HG03575 (cell line): ENCODE results near the gene GBP3.
A peak's percentile ranks its signal among the peaks of the same experiment; 100 is the strongest.
"Not testable (repeated sequence)": the region's sequence is repeated elsewhere in the genome, so short reads cannot be mapped to it uniquely, and the experiment has no call there.

Source experiments
- ATAC-seq: cut with Tn5 transposase; IDR thresholded peaks from one replicate; pipeline ENCODE4 v1.9.1; 2021; ENCODE audit not compliant: unreplicated experiment, insufficient number of reproducible peaks, low FRiP score; ENCODE audit errors: extremely low read depth

Gene GBP3

DNA sequence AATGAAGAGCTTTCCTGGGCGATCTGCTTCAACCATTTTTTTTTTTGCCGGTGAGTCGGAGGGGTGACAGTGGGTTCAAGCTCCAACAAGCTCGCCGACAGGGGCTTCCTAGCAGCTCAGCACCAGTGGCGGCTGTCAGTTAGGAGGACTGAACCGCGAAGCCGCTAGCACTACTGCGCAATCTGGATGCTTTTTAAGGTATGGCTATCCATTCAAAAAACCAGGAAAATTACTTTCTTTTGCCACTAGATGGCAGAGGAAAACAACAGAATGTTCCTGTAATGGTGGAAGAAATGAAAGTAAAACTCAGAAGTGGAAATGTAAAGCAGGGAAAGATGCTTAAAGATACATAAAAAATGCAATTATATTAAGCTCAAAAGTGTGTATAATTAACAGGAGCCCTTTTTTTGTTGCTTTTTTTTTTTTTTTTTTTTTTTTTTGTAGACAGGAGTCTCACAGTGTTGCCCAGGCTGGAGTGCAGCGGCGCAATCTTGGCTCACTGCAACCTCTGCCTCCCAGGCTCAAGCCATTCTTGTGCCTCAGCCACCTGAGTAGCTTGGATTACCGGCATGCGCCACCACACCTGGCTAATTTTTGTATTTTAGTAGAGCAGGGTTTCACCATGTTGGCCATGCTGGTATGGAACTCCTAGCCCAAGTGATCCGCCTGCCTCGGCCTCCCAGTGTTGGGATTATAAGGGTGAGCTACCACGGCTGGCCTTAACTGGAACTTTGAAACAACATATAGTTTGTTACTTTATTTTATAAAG is 38.7 kb downstream of the GBP3 start:
- ATAC-seq: peak; percentile 50

DNA sequence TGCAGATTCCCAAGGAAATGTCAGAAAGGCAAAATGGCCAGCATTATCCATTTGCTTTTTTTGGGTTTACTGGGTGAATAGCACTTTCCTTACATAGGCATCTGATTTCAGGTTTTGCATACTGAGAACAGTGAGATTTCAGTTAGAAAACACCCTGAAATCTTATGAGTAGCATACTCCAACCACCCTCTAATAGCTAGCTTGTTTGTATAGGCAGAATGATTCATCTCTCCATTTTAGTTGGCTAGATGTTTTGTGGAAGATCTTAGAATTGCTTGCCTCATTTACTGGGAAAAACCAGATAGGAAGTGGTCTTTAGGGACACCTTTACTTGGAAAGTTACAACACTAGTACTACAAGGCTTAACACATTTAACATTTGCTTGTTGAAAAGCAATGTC is 40.6 kb downstream of the GBP3 start:
- ATAC-seq: no peak

DNA sequence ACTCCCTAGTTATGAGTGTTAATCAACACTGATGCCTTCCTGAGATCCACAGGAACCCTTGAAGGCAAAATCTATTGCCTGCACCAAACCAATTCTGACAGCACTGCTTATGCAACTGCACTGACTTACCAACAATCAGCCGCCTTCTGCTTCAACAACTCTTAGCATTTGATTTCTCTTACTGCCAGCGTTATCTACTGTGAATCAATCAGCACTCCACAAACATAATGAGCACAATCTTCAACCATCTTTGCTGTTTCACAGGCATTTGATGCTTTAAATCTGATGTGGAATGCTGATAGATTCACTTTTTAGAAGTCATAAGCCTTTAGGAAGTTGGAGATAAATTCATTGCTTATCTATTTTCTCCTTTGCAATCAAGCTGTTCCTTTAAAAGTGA is 41.2 kb downstream of the GBP3 start:
- not testable (repeated sequence) for ATAC-seq

DNA sequence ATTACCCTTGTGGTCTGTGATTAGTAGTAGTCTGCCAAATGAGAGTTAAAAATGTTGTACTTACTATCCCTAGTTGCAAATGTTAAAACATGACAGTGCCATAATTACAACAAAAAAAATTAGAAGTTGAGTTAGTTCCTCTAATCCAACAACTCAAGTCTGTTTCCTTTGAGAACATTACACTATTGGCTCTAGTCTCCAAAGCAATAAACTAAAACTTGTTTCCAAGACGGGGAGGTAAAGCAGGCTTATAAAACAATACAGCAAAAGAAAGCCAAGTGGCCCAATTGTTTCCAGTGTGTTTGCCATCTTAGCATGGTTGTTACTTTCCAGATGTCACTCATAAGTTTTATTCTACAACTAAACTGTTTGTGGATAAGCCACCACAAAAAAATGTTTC is 41.8 kb downstream of the GBP3 start:
- no peak for ATAC-seq

DNA sequence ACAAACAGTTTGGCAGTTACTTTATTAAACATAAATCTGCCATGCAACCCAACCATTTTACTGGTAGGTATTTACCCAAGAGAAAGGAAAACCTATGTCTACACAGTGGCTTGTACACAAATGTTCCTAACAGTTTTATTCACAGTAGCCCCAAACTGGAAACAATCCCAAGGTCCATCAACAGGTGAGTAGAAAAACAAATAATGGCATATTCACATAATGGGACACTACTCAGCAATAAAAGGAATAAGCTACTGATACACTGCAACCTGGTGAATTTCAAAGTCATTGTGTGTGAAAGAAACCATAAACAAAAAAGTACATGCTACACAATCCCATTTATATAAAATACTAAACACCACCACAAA is 42.9 kb downstream of the GBP3 start:
- ATAC-seq: no peak

DNA sequence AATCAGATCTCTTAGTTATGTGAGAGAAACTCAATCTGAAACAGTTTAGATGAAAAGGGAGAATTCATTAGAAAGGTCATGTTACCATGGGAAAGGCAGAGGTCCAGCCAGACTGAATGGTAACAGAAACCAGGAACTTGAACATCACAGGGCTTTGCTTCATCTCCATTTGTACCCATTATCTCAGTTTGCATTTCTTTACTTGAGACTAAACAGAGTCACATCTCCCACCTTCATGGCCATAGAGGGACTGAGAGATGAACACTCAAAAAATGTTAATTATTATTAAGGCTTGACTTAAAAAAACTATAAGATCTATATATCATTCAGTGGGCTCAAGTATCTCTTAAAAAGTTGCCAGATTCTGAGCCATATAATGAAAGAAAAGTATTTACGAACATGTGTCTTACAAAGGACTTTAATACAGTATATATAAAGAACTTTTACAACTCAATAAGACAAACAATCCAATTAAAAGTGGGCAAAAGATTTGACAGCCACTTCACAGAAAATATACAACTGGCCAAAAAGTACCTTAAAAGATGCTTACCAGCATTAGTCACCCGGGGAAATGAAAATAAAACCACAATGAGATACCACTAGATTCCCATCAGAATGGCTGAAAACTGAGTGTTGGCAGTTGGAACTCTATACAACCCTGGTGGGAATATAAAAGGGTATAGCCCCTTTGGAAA is 43.5 kb downstream of the GBP3 start:
- no peak for ATAC-seq

DNA sequence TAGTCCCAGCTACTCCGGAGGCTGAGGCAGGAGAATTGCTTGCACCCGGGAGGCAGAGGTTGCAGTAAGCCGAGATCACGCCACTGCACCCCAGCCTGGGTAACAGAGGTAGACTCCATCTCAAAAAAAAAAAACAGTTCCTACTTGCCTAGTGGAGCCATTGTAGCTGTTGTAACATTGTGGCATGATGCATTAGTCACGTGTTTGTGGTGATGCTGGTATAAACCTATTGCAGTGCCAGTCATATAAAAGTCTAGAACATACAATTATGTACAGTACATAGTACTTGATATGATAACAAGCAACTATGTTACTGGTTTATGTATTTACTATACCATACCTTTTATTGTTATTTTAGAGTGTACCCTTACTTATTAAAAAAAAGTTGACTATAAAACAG is 46.4 kb downstream of the GBP3 start:
- ATAC-seq: no peak

DNA sequence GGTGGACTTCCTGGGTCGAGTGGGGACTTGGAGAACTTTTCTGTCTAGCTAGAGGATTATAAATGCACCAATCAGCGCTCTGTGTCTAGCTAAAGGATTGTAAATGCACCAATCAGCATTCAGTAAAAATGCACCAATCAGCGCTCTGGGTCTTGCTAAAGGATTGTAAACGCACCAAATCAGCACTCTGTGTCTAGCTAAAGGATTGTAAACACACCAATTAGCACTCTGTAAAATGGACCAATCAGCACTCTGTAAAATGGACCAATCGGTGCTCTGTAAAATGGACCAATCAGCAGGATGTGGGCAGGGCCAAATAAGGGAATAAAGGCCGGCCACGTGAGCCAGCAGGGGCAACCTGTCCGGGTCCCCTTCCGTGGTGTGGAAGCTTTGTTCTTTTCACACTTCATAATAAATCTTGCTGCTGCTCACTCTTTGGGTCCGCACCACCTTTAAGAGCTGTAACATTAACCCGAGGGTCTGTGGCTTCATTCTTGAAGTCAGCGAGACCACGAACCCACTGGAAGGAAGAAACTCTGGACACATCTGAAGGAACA is 48.0 kb downstream of the GBP3 start:
- not testable (repeated sequence) for ATAC-seq

DNA sequence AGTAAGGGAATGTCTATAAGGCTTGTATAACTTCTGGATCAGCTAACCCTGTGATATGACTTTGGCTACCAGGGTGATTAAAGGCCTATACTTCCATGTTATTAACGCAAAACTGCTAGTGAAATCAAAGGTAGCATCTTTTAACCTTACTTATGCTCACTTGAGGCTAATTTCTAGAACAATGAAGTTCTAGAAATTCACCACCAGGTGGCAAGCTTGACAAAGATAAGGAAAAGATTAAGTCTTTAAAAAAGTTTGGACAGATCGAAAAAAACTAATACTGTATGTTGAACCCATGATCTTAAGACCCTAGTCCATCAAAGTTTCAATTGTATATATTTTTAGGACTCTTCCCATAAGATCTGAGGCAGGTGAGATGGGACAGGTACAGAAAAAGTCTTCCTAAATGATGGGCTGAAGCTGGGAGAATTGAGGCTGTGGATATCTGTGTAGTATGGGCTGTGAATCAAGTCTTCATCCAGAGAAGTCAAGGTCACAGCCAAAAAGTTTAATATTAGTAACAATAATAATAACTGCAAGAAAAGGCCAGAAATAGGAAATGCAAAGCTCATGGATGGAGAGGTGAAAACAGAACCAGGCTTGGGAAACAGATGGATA is 49.0 kb downstream of the GBP3 start:
- no peak for ATAC-seq

DNA sequence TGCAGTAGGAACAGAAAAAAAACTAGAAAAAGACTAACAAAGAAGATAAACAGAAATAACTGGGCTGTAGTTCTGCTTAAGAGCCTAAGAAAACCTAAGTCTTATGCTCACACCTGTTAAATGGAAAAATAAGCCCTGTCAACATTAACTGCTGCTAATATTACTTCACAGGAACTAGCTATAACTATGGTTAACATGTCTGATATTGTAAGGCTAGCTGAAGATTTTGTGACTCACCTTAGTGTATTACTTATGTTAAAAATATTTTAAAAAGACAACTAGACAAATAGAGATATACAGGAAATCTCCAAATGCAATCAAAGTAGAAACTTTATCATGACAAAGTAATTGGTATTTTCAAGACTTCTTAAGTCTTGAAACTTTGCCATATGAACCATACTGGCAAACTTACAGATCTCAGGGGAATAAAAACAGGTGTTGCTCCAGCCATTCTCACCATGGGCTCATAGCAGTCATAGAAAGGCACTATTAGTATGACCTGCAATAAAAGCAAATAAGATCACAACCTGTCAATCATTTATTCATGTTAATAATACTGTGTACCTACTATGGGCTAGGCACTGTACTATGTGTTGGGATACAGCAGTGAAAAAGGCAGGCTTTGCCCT is 60.9 kb downstream of the GBP3 start:
- ATAC-seq: no peak

DNA sequence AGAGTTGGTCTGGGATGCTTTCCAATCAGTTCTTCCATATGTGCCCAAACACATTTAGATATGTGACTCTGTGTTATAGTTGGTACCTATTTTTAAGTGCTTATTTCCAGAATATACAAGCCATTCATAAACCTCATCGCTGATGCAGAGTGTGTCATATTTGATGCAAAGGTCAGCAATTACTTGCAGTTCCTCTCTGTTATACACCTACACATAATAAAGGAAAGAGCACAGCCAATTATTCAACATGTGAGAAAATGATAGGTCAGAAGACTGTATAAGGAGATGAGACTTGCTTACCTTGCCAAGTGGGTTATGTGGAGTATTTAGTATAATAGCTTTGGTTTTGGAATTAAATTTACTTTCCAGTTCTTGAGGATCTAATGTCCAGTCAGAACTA is 61.6 kb downstream of the GBP3 start:
- no peak for ATAC-seq
